GM21526 (cell line): ENCODE results near the gene MTCL1.

ENCODE experiments used
- ATAC-seq: cut with Tn5 transposase; IDR thresholded peaks from one replicate; pipeline ENCODE4 v1.9.1; 2021; ENCODE audit warnings: moderate library complexity; ENCODE audit not compliant: unreplicated experiment, low FRiP score

MTCL1 gene

GRCh38 chr18:8849696-8850095 lies 144.3 kb downstream of the MTCL1 start:
- no peak for ATAC-seq

GRCh38 chr18:8851659-8852058 lies 146.3 kb downstream of the MTCL1 start:
- ATAC-seq = no peak

- no peak for ATAC-seq
These were observed 149.2 kb downstream of the MTCL1 start for GRCh38 chr18:8854550-8854949.

- ATAC-seq = no peak
These were observed 149.6 kb downstream of the MTCL1 start for GRCh38 chr18:8854962-8855361.

- ATAC-seq = no peak
These were observed 150.9 kb downstream of the MTCL1 start for GRCh38 chr18:8856212-8856611.

GRCh38 chr18:8856769-8857393 lies 151.5 kb downstream of the MTCL1 start:
- no peak for ATAC-seq

- no peak for ATAC-seq
These were observed 152.4 kb downstream of the MTCL1 start for GRCh38 chr18:8857806-8858205.

GRCh38 chr18:8858888-8859511 lies 153.6 kb downstream of the MTCL1 start:
- no peak for ATAC-seq

- ATAC-seq = no peak
These were observed 155.7 kb downstream of the MTCL1 start for GRCh38 chr18:8860845-8861642.

GRCh38 chr18:8863427-8863826 lies 158.1 kb downstream of the MTCL1 start:
- no peak for ATAC-seq

- ATAC-seq = no peak
These were observed 160.6 kb downstream of the MTCL1 start for GRCh38 chr18:8865934-8866333.

- ATAC-seq = no peak
These were observed 161.3 kb downstream of the MTCL1 start for GRCh38 chr18:8866679-8867078.

- no peak for ATAC-seq
These were observed 162.9 kb downstream of the MTCL1 start for GRCh38 chr18:8868276-8868675.

- no peak for ATAC-seq
These were observed 163.5 kb downstream of the MTCL1 start for GRCh38 chr18:8868779-8869415.

- no peak for ATAC-seq
These were observed 164.3 kb downstream of the MTCL1 start for GRCh38 chr18:8869696-8870095.

- ATAC-seq = no peak
These were observed 165.2 kb downstream of the MTCL1 start for GRCh38 chr18:8870528-8870927.

GRCh38 chr18:8871489-8871888 lies 166.1 kb downstream of the MTCL1 start:
- no peak for ATAC-seq

- ATAC-seq = no peak
These were observed 169.5 kb downstream of the MTCL1 start for GRCh38 chr18:8874872-8875271.

GRCh38 chr18:8876887-8877286 lies 171.5 kb downstream of the MTCL1 start:
- ATAC-seq = no peak

GRCh38 chr18:8881103-8881502 lies 175.7 kb downstream of the MTCL1 start:
- ATAC-seq = no peak
